Suprapubic skin (tissue), 3 donors: ENCODE measurements around the gene PDE6H.

ENCODE experiments used
- POLR2A ChIP-seq, 2 donors: fragments of 450-650 bp; IDR thresholded peaks; one replicate each; pipeline ENCODE4 v1.6.1; 2017; ENCODE audit warnings: antibody characterized with exemption in 2 of 2, mild to moderate bottlenecking in 2 of 2, moderate library complexity in 2 of 2
- TF ChIP-seq, protein P1 (sequence below), 2 donors: fragments of 200-600 bp in 1 of 2; fragments of 450-650 bp in 1 of 2; sonication (generic) in 1 of 2; IDR thresholded peaks; one replicate each; pipeline ENCODE4 v1.5.1; 2016 to 2019; ENCODE audit warnings: antibody characterized with exemption in 2 of 2, mild to moderate bottlenecking in 1 of 2, moderate library complexity in 1 of 2

DNA sequence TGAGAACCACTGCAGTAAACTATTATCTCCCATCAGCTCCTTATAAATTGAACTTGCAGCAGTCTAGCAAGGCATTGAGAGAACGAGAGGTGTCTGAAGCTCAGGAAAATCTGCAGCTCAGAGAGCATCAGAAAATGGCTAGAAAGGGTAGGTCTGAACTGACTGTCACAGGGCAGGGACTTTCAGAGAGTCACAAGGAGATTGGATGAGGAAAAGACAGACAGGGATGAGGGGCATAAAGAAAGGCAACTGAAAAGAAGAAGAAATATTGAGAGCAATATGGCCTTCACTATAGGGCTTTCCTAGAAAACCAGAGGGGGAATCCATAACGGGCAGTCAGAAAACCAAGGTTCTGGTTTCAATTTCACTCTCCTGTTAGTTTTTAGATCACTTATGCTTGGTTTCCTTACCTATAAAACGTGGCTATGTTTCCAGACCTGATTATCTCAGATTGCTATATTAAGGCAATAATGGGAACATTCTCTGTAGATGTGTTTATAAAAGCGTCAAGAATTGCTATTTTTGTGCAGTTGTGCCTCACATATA is 40.9 kb downstream of the PDE6H start:
- no peak for TF ChIP-seq POLR2A (IDR thresholded peaks at IDR 0.05)
- TF ChIP-seq, protein P1, sequence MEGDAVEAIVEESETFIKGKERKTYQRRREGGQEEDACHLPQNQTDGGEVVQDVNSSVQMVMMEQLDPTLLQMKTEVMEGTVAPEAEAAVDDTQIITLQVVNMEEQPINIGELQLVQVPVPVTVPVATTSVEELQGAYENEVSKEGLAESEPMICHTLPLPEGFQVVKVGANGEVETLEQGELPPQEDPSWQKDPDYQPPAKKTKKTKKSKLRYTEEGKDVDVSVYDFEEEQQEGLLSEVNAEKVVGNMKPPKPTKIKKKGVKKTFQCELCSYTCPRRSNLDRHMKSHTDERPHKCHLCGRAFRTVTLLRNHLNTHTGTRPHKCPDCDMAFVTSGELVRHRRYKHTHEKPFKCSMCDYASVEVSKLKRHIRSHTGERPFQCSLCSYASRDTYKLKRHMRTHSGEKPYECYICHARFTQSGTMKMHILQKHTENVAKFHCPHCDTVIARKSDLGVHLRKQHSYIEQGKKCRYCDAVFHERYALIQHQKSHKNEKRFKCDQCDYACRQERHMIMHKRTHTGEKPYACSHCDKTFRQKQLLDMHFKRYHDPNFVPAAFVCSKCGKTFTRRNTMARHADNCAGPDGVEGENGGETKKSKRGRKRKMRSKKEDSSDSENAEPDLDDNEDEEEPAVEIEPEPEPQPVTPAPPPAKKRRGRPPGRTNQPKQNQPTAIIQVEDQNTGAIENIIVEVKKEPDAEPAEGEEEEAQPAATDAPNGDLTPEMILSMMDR (IDR thresholded peaks at IDR 0.05): no peak
